DMS 273 treated with DMSO at 0.1 percent for 48 hours (cell line): Measurements from ENCODE around the gene C16orf87.

ENCODE experiments used
- DNase-seq: peaks from one replicate; lab custom pipeline; 2025; lab: John Stamatoyannopoulos, UW

C16orf87 gene

GRCh38 chr16:46843898-46844642, 13.1 kb upstream of the C16orf87 start:
- no peak for DNase-seq

DNA sequence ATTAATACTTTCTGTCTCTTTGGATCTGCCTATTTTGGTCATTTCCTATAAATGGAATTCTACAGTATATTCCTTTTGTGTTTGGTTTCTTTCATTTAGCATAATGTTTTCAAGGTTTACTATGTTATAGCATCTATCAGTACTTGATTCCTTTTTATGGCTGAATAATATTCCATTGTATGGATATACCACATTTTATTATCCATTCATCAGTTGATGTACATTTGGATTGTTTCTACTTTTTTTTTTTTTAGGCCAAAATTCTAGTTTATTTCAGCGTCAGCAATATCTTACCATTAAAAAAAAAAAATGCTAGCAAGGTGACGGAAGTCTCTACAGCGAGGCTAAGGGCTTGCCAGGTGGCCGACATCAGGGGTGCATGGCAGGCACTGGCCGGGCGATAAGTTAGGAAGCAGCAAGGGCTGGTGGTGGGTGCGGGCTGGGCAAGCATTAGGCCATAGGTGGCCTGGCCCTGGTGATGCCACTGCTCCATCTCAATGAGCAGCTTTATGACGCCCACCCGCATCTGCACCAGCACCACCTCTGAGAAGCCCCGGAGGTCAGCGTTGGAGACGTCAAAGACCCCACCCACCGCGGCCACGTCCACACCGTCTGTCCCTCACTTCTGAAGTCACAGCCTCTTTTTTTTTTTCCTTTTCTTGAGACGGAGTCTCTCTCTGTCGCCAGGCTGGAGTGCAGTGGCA, 11.4 kb upstream of the C16orf87 start:
- DNase-seq: no peak

GRCh38 chr16:46839986-46840443, 9.0 kb upstream of the C16orf87 start:
- no peak for DNase-seq

DNA sequence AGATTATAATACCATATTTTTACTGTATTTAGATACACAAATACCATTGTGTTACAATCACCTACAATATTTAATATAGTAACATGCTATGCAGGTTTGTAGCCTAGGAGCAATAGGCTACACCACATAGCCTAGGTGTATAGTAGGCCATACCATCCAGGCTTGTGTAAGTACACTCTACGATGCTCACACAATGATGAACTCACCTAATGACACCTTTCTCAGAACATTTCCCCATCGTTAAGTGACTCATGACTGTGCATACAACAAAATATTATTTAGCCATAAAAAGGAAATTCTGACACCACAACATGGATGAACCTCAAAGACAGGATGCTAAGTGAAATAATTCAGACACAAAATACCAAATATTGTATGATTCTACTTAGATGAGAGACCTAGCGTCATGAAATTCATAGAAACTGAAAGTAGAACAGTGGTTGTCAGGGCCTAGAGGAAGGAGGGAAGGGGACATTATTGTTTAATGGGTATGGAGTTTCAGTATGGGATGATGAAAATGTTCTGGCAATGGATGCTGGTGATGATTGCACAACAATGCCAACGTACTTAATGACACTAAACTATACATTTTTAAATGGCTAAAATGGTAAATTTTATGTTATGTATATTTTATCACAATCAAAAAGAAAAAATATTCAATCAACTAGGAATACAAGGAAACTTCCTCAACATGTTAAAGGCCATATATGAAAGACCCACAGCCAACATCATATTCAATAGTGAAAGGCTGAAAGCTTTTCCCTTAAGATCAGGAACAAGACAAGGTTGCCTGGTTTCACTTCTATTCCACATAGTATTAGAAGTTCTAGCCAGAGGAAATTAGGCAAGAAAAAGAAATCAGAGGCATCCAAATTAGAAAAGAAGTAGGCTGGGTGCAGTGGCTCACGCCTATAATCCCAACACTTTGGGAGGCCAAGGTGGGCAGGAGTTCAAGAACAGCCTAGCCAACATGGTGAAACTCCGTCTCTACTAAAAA, 5.9 kb upstream of the C16orf87 start:
- no peak for DNase-seq

- no peak for DNase-seq
Observed at GRCh38 chr16:46833460-46833800, 2.5 kb upstream of the C16orf87 start.

- no peak for DNase-seq
Observed at GRCh38 chr16:46832757-46833459, 1.9 kb upstream of the C16orf87 start.

- DNase-seq: peak; percentile 24
Observed at GRCh38 chr16:46830417-46830901, 521 bp downstream of the C16orf87 start.

- DNase-seq: no peak
Observed at GRCh38 chr16:46828943-46829342, 2.0 kb downstream of the C16orf87 start.

DNA sequence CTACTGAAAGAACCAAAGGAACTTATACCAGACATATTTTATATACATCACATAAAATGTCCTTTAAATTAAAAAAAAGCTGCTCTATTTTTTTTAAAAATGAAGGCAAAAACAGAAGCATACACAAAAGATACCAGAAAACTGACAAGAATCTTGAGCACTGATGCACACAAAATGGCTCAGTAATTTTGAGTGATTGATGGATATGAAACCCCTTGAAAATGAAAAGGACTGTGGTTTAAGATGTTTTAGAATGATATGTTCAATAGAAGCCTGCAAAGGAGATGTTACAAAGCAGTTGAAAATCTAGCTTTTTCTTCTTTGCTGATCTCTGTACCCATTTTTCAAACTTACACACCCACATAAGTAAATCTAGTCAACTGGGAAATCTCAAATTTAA, 2.7 kb downstream of the C16orf87 start:
- no peak for DNase-seq

- no peak for DNase-seq
Observed at GRCh38 chr16:46826631-46827030, 4.3 kb downstream of the C16orf87 start.

- DNase-seq: no peak
Observed at GRCh38 chr16:46822270-46822669, 8.7 kb downstream of the C16orf87 start.

DNA sequence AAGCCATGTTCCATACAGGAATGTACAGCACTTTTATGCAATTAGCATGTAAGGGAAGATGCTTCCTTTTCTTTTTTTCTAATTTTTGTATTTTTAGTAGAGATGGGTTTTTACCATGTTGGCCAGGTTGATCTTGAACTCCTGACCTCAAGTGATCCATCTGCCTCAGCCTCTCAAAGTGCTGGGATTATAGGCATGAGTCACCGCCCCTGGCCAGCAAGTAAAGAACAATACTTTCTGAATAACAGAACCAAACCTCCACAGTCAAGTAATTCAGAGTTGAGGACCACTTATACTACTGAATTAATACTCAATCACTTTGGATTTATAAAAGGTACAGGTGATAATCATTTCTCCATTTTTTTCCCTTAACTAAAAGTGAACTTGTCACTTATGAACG, 13.0 kb downstream of the C16orf87 start:
- DNase-seq: no peak

GRCh38 chr16:46814790-46815189, 16.2 kb downstream of the C16orf87 start:
- DNase-seq: no peak

GRCh38 chr16:46813611-46814010, 17.4 kb downstream of the C16orf87 start:
- no peak for DNase-seq

- no peak for DNase-seq
Observed at GRCh38 chr16:46812781-46813540, 18.0 kb downstream of the C16orf87 start.

- DNase-seq: no peak
Observed at GRCh38 chr16:46811682-46812081, 19.3 kb downstream of the C16orf87 start.

GRCh38 chr16:46808997-46809396, 22.0 kb downstream of the C16orf87 start:
- no peak for DNase-seq

GRCh38 chr16:46807336-46807735, 23.6 kb downstream of the C16orf87 start:
- DNase-seq: no peak

- no peak for DNase-seq
Observed at GRCh38 chr16:46803373-46803772, 27.6 kb downstream of the C16orf87 start.

GRCh38 chr16:46801428-46802049, 29.4 kb downstream of the C16orf87 start:
- no peak for DNase-seq
